ENCODE data around the gene DACT3. TPM values are rescaled to one million over a fixed set of nuclear protein-coding genes. Genes with fewer than 3 reads are reported as not detected.

Gene DACT3
- polyA plus RNA-seq, 1 of the 3 experiments (the other 2 are of a cell fraction), result 9.5 TPM

- TF ChIP-seq MAX (IDR thresholded peaks at IDR 0.05; ENCODE audit: low read depth) (no peak), ELF1 (IDR thresholded peaks at IDR 0.05) (no peak), RFX5 (IDR thresholded peaks at IDR 0.05; ENCODE audit: low read length) (no peak), USF1 (IDR thresholded peaks at IDR 0.05; ENCODE audit: borderline replicate concordance, low read depth) (no peak), SMC3 (IDR thresholded peaks at IDR 0.05; ENCODE audit: low read depth, low read length) (peak; percentile 92), PBX3 (IDR thresholded peaks at IDR 0.05) (no peak), POLR2AphosphoS5 (IDR thresholded peaks at IDR 0.05; ENCODE audit: low read depth, low read length) (no peak), FOXJ3 (CRISPR knock-in tag; IDR thresholded peaks at IDR 0.05) (no peak), RCOR1 (IDR thresholded peaks at IDR 0.05; ENCODE audit: low read length) (peak; percentile 67; the same call in 1 of the 2 replicates), TAF1 (IDR thresholded peaks at IDR 0.05; ENCODE audit: borderline replicate concordance, low read depth, low read length) (no peak), RXRA (IDR thresholded peaks at IDR 0.05; ENCODE audit: borderline replicate concordance, low read depth) (no peak), EZH2phosphoT487 (IDR thresholded peaks at IDR 0.05; ENCODE audit: borderline replicate concordance, low read depth) (no peak), JUND (IDR thresholded peaks at IDR 0.05) (no peak), RAD21 (IDR thresholded peaks at IDR 0.05; ENCODE audit: low read length) (peak; percentile 84), NFIC (IDR thresholded peaks at IDR 0.05; ENCODE audit: borderline replicate concordance) (peak; percentile 54; the same call in 1 of the 2 replicates), MXI1 (IDR thresholded peaks at IDR 0.05; ENCODE audit: low read depth, low read length) (0 out of 2 replicates have a peak, but pooled peaks have one; percentile 11), SIN3A (IDR thresholded peaks at IDR 0.05; ENCODE audit: borderline replicate concordance, low read depth, low read length) (no peak), FOSL2 (IDR thresholded peaks at IDR 0.05; ENCODE audit: borderline replicate concordance, low read depth) (no peak), REST (IDR thresholded peaks at IDR 0.05; ENCODE audit: low read depth, low read length) (0 out of 2 replicates have a peak, but pooled peaks have one; percentile 8), CHD2 (IDR thresholded peaks at IDR 0.05; ENCODE audit: low read length, partially characterized antibody) (peak; percentile 14), ZBTB33 (IDR thresholded peaks at IDR 0.05; ENCODE audit: borderline replicate concordance, low read depth) (no peak)
These were observed 44.2 kb downstream of the DACT3 start (continued) for GRCh38 chr19:46616631-46617322.

Measured in SK-N-SH (cell line).